DMS114 treated with DMSO at 0.1 percent for 48 hours (cell line): ENCODE results near the gene KRTAP5-6.

ENCODE experiments used
- DNase-seq: peaks from one replicate; lab custom pipeline; 2025; ENCODE audit not compliant: unreplicated experiment; lab: John Stamatoyannopoulos, UW

Gene KRTAP5-6

GRCh38 chr11:1696608-1697570 is at the start of gene KRTAP5-6:
Gene KRTAP5-6, plus strand, starts transcription at chr11:1697195. Its CDS starts 51 bp downstream, at chr11:1697246.
- DNase-seq = no peak

GRCh38 chr11:1647901-1648652 is 48.9 kb upstream of the KRTAP5-6 start:
- no peak for DNase-seq

- no peak for DNase-seq
These were observed 48.2 kb upstream of the KRTAP5-6 start for GRCh38 chr11:1648653-1649420.

GRCh38 chr11:1650034-1650917 is 46.7 kb upstream of the KRTAP5-6 start:
- no peak for DNase-seq

GRCh38 chr11:1650918-1651262 is 46.1 kb upstream of the KRTAP5-6 start:
- no peak for DNase-seq

- no peak for DNase-seq
These were observed 45.5 kb upstream of the KRTAP5-6 start for GRCh38 chr11:1651411-1651980.

- no peak for DNase-seq
These were observed 45.0 kb upstream of the KRTAP5-6 start for GRCh38 chr11:1652026-1652425.

- no peak for DNase-seq
These were observed 44.6 kb upstream of the KRTAP5-6 start for GRCh38 chr11:1652442-1652770.

- DNase-seq = no peak
These were observed 44.0 kb upstream of the KRTAP5-6 start for GRCh38 chr11:1652771-1653540.

- DNase-seq = no peak
These were observed 43.2 kb upstream of the KRTAP5-6 start for GRCh38 chr11:1653541-1654387.

- no peak for DNase-seq
These were observed 42.4 kb upstream of the KRTAP5-6 start for GRCh38 chr11:1654388-1655167.

- DNase-seq = no peak
These were observed 41.6 kb upstream of the KRTAP5-6 start for GRCh38 chr11:1655168-1656060.

- DNase-seq = no peak
These were observed 40.9 kb upstream of the KRTAP5-6 start for GRCh38 chr11:1656061-1656441.

- no peak for DNase-seq
These were observed 40.3 kb upstream of the KRTAP5-6 start for GRCh38 chr11:1656670-1657069.

- no peak for DNase-seq
These were observed 37.5 kb upstream of the KRTAP5-6 start for GRCh38 chr11:1659506-1659905.

- no peak for DNase-seq
These were observed 36.7 kb upstream of the KRTAP5-6 start for GRCh38 chr11:1660111-1660867.
